PC-3 (cell line): ENCODE data around the gene KCNQ1OT1. TPM values are rescaled to one million over a fixed set of nuclear protein-coding genes. Genes with fewer than 3 reads are reported as not detected.

Experiments used
- ATAC-seq: fragments of 200-7000 bp; cut with Tn5 transposase; 2 replicates; pipeline ENCODE4 v1.9.1; 2020; ENCODE audit warnings: mild to moderate bottlenecking, moderate library complexity
- BruUV-seq: library from RNA; stranded (reverse); fragments of 400-500 nt; replicated peaks from 2 replicates; lab custom pipeline; 2021; lab: Mats Ljungman, UMichigan
- CTCF ChIA-PET: fragments of 300-600 bp; sonication (Branson Sonifier 250); formaldehyde crosslinking; loops from one replicate; lab custom pipeline; 2022; ENCODE audit warnings: antibody characterized with exemption; lab: Charles Lee
- POLR2A ChIA-PET: fragments of 300-600 bp; sonication (Branson Sonifier 250); formaldehyde crosslinking; loops from one replicate; lab custom pipeline; 2022; ENCODE audit warnings: antibody characterized with exemption; ENCODE audit not compliant: unreplicated experiment; lab: Charles Lee
- DNase-seq: peaks from one replicate; pipeline ENCODE4 v3.0.0-alpha.2; 2015
- H2AFZ ChIP-seq: fragments of 300-600 bp; sonication (generic); 2 replicates; pipeline ENCODE4 v1.6.0; 2016; ENCODE audit warnings: antibody characterized with exemption, low read length
- H3F3A ChIP-seq: fragments of 300-600 bp; sonication (generic); one replicate; pipeline ENCODE4 v1.6.0; 2017; ENCODE audit warnings: antibody characterized with exemption, low read length, control low read depth, mild to moderate bottlenecking; ENCODE audit not compliant: unreplicated experiment
- H3K27ac ChIP-seq: fragments of 300-600 bp; sonication (generic); 2 replicates; pipeline ENCODE4 v1.5.1; 2016; ENCODE audit warnings: mild to moderate bottlenecking, low read length
- H3K27me3 ChIP-seq: fragments of 300-600 bp; sonication (generic); 2 replicates; pipeline ENCODE4 v1.6.1; 2016; ENCODE audit warnings: low read length, mixed read lengths
- H3K36me3 ChIP-seq: fragments of 300-600 bp; sonication (generic); 2 replicates; pipeline ENCODE4 v1.6.1; 2016; ENCODE audit warnings: low read depth, mixed run types, low read length, mixed read lengths
- H3K4me1 ChIP-seq: fragments of 300-600 bp; sonication (generic); 2 replicates; pipeline ENCODE4 v1.5.1; 2016; ENCODE audit warnings: low read length; ENCODE audit not compliant: insufficient read depth
- H3K4me2 ChIP-seq: fragments of 300-600 bp; sonication (generic); 2 replicates; pipeline ENCODE4 v1.6.0; 2016; ENCODE audit warnings: low read length
- H3K4me3 ChIP-seq: fragments of 300-600 bp; sonication (generic); 2 replicates; pipeline ENCODE4 v1.5.1; 2016; ENCODE audit warnings: mild to moderate bottlenecking, low read length, mixed read lengths
- H3K79me2 ChIP-seq: fragments of 300-600 bp; sonication (generic); 2 replicates; pipeline ENCODE4 v1.6.1; 2017; ENCODE audit warnings: low read length, mixed read lengths
- H3K9ac ChIP-seq: fragments of 300-600 bp; sonication (generic); 2 replicates; pipeline ENCODE4 v1.6.0; 2016; ENCODE audit warnings: mild to moderate bottlenecking, low read length
- H3K9me2 ChIP-seq: fragments of 300-600 bp; sonication (generic); replicated peaks from 2 replicates; pipeline ENCODE4 v1.6.1; 2016; ENCODE audit warnings: mixed run types, low read length, mixed read lengths
- H3K9me3 ChIP-seq: fragments of 300-600 bp; sonication (generic); 2 replicates; pipeline ENCODE4 v1.6.1; 2016; ENCODE audit warnings: low read length, mixed read lengths
- H4K20me1 ChIP-seq: fragments of 300-600 bp; sonication (generic); 2 replicates; pipeline ENCODE4 v1.6.1; 2016; ENCODE audit warnings: low read length, mixed read lengths
- EZH2 ChIP-seq: fragments of 300-600 bp; sonication (generic); IDR thresholded peaks from one replicate; pipeline ENCODE4 v1.6.1; 2017; ENCODE audit warnings: antibody characterized with exemption, mild to moderate bottlenecking, low read length; ENCODE audit not compliant: unreplicated experiment
- EZH2phosphoT487 ChIP-seq: fragments of 300-600 bp; sonication (generic); IDR thresholded peaks from 2 replicates; pipeline ENCODE4 v1.6.1; 2018; ENCODE audit warnings: mild to moderate bottlenecking, antibody characterized with exemption, low read length, borderline replicate concordance
- intact Hi-C: fragments of 100-400 bp; cut with micrococcal nuclease; formaldehyde crosslinking; loops from 2 replicates; pipeline ENCODE4 v1.9.0; 2023
- total RNA-seq: library from RNA; depleted of rRNA; stranded (reverse); fragments of >200 nt; gene quantifications from 2 replicates; pipeline ENCODE4 v1.2.3, GENCODE V29; 2014
- TF ChIP-seq, protein P1 (sequence below): fragments of 300-600 bp; sonication (generic); conservative IDR thresholded peaks from 2 replicates; pipeline ENCODE4 v1.5.1; 2017; ENCODE audit warnings: antibody characterized with exemption, low read depth, mild to moderate bottlenecking, low read length

Gene KCNQ1OT1
- total RNA-seq, 1 experiment from 2014 or later, result 1.5 TPM

DNA sequence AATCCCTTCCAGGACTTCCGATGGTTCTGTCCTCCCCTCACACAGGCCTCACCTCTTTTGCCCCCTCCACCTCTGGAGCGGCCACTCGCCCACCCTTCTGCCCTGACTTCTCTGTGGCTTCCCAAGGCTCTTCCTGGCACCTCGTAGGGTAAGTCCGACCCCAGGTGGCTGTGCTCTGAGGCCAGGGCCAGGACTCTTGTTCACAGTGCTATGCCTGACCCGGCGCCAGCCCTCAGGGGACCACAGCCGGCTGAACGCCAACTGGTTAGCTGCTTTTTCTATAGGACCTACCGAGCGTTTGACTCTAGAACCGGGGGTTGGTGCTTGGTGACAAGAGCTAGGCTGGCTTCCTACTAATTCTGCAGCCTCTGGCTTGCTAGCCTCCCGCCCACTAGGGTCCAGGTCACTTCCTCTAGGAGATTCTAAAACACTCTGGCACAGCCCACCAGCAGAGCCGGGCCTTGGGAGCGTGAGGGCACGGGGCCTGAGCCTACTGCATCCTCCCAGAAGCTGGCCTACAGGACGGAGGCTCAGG is 28.4 kb upstream of the KCNQ1OT1 start:
- no peaks in the 10 kb centered on the region for H3K9me2 ChIP-seq

DNA sequence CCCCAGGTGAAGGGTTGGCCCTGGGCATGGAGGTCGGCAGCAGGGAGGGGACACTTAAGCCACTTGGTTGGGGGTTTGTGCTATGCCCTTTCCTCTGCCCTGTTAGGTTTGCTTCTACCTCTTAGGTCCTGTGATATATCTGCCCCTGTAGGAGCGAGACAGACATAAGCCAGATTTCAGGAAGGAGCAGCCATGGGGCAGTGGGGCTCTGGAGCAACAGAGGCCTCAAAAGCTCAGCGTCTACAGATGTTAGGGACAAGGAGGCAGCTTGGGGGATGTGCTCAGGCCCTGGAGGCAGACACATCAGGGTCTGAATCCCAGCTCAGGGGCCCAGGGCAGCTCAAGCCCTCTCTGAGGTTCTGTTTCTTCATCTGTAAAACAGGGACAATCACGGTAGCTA is 27.2 kb upstream of the KCNQ1OT1 start:
- CTCF ChIA-PET, result no interaction called here
- POLR2A ChIA-PET, result no interaction called here
- Histone ChIP-seq H3F3A (no peaks in the 10 kb centered on the region), H3K79me2 (no peaks in the 10 kb centered on the region), H4K20me1 (no peaks in the 10 kb centered on the region), H3K9me3 (no peaks in the 10 kb centered on the region), H3K4me2 (no peak overlapping the region), H3K9ac (no peak overlapping the region), H3K9me2 (no peaks in the 10 kb centered on the region), H3K27me3 (no peaks in the 10 kb centered on the region), H3K36me3 (no peaks in the 10 kb centered on the region), H3K27ac (no peak overlapping the region), H2AFZ (no peak overlapping the region), H3K4me1 (no peaks in the 10 kb centered on the region), H3K4me3 (no peak overlapping the region)
- DNase-seq (no peak), ATAC-seq (no peak)
- intact Hi-C loops, result no loop called here
- BruUV-seq, result no TSS peak
- TF ChIP-seq EZH2phosphoT487 (no peak), EZH2 (no peak)
- TF ChIP-seq, protein P1, sequence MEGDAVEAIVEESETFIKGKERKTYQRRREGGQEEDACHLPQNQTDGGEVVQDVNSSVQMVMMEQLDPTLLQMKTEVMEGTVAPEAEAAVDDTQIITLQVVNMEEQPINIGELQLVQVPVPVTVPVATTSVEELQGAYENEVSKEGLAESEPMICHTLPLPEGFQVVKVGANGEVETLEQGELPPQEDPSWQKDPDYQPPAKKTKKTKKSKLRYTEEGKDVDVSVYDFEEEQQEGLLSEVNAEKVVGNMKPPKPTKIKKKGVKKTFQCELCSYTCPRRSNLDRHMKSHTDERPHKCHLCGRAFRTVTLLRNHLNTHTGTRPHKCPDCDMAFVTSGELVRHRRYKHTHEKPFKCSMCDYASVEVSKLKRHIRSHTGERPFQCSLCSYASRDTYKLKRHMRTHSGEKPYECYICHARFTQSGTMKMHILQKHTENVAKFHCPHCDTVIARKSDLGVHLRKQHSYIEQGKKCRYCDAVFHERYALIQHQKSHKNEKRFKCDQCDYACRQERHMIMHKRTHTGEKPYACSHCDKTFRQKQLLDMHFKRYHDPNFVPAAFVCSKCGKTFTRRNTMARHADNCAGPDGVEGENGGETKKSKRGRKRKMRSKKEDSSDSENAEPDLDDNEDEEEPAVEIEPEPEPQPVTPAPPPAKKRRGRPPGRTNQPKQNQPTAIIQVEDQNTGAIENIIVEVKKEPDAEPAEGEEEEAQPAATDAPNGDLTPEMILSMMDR, result no peak

More for the DNA sequence above, 28.4 kb upstream of the KCNQ1OT1 start:
- Histone ChIP-seq H4K20me1 (no peaks in the 10 kb centered on the region), H3K27ac (no peak overlapping the region), H3K9ac (no peak overlapping the region), H3K79me2 (no peaks in the 10 kb centered on the region), H3K36me3 (no peaks in the 10 kb centered on the region), H3K4me3 (no peak overlapping the region), H3K27me3 (no peaks in the 10 kb centered on the region), H2AFZ (no peak overlapping the region), H3K4me2 (no peak overlapping the region), H3K9me3 (no peaks in the 10 kb centered on the region), H3F3A (no peaks in the 10 kb centered on the region), H3K4me1 (no peaks in the 10 kb centered on the region)
- TF ChIP-seq EZH2phosphoT487, result no peak
- TF ChIP-seq EZH2, result no peak
- TF ChIP-seq, protein P1, result no peak
- ChIA-PET POLR2A (no interaction called here), CTCF (no interaction called here)
- DNase-seq (no peak), ATAC-seq (no peak)
- BruUV-seq, result no TSS peak
- intact Hi-C loops, result no loop called here

DNA sequence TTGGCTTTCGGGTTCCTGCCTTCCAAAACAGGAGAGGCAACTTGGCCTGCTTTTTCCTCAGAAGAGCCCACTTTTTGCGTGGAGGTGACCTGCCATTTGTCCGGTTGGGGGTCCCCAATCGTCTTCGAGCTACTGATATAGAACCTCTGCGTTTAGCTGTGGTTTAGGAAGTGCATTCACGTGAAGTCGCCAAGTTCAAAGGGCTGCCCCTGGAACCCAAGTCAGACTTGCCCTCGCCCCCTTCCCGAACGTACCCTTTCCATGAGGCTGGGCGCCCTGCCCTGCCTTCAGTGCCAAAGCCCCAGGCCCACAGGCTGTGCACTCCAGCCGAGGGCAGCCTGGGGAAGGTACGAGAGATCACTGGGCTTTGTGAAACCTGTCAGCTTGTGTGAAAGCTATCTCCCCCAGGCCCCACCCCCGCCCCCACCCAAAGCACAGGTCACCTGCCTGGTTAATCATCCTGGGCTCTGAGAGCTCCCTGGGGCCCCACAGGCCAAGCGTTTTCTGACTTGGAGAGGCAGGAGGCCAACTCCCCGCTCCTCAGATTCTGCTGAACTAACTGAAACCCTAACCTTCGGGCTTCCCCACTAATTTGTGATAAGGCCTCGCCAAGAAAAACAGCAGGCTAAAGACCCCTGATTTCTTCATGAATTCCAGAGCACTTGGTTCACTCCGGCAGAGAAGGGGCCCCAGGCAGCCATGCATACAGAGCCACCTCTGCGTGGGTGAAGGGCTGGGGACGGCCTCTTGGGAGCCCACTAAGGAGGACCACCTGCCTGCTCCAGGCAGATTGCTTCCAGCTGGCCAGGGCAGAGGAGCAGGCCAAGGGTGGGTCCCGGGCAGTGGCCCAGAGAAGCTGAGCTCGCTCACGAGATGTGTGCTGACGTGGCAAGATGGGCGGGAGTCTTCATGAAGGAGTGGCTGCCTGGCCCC is 25.8 kb upstream of the KCNQ1OT1 start:
- H3K27me3 ChIP-seq, result no peaks in the 10 kb centered on the region
- no peak overlapping the region for H3K4me3 ChIP-seq
- no peak overlapping the region for H2AFZ ChIP-seq
- ATAC-seq (no peak), DNase-seq (no peak)
- TF ChIP-seq EZH2phosphoT487, result no peak
- no peak for TF ChIP-seq EZH2
- TF ChIP-seq, protein P1, result no peak
- H3K9me2 ChIP-seq, result no peaks in the 10 kb centered on the region
- ChIA-PET POLR2A (no interaction called here), CTCF (no interaction called here)
- H3K9ac ChIP-seq, result no peak overlapping the region
- no peaks in the 10 kb centered on the region for H3K4me1 ChIP-seq
- H3K9me3 ChIP-seq, result no peaks in the 10 kb centered on the region
- H3K4me2 ChIP-seq, result no peak overlapping the region
- H3K79me2 ChIP-seq, result no peaks in the 10 kb centered on the region
- intact Hi-C loops, result no loop called here
- no peaks in the 10 kb centered on the region for H3K36me3 ChIP-seq
- H3F3A ChIP-seq, result no peaks in the 10 kb centered on the region
- H3K27ac ChIP-seq, result no peak overlapping the region
- no peaks in the 10 kb centered on the region for H4K20me1 ChIP-seq
- BruUV-seq, result no TSS peak
